Panc1 (cell line): Measurements from ENCODE around the gene GPR52. TPM values are rescaled to one million over a fixed set of nuclear protein-coding genes. Genes with fewer than 3 reads are reported as not detected.

Experiments used
- ATAC-seq: fragments of 200-7000 bp; cut with Tn5 transposase; 2 replicates; pipeline ENCODE4 v1.9.1; 2020; ENCODE audit warnings: mild to moderate bottlenecking, moderate library complexity
- BruUV-seq: library from RNA; stranded (reverse); fragments of 400-500 nt; replicated peaks from 2 replicates; lab custom pipeline; 2021; lab: Mats Ljungman, UMichigan
- CTCF ChIA-PET: fragments of 300-600 bp; sonication (Branson Sonifier 250); formaldehyde crosslinking; loops from one replicate; lab custom pipeline; 2022; ENCODE audit warnings: antibody characterized with exemption; lab: Charles Lee
- POLR2A ChIA-PET: fragments of 300-600 bp; sonication (Branson Sonifier 250); formaldehyde crosslinking; loops from one replicate; lab custom pipeline; 2022; ENCODE audit warnings: antibody characterized with exemption; lab: Charles Lee
- DNase-seq: peaks from one replicate; pipeline ENCODE4 v3.0.0-alpha.2; 2010; ENCODE audit warnings: low read depth, low spot score
- H3K27ac ChIP-seq: 2 replicates; pipeline ENCODE4 v1.5.1; 2011; ENCODE audit warnings: mild to moderate bottlenecking, low read length, inconsistent platforms
- H3K27me3 ChIP-seq: fragments of 200-500 bp; sonication (Bioruptor generic); 2 replicates; pipeline ENCODE4 v1.6.0; 2014; ENCODE audit warnings: low read length, inconsistent platforms; ENCODE audit not compliant: control insufficient read depth, insufficient read depth
- H3K36me3 ChIP-seq: fragments of 200-500 bp; sonication (Bioruptor generic); 2 replicates; pipeline ENCODE4 v1.5.1; 2014; ENCODE audit warnings: inconsistent platforms, mild to moderate bottlenecking, low read length, moderate library complexity; ENCODE audit not compliant: control insufficient read depth, insufficient read depth
- H3K4me1 ChIP-seq: 2 replicates; pipeline ENCODE4 v1.5.1; 2011; ENCODE audit warnings: inconsistent platforms, mild to moderate bottlenecking, low read length, moderate library complexity; ENCODE audit not compliant: control insufficient read depth, insufficient read depth
- H3K4me3 ChIP-seq, 2 experiments: 2 replicates each; pipeline ENCODE4 v1.5.1; 2011 to 2012; ENCODE audit warnings: low read depth in 2 of 2, low read length in 2 of 2, mild to moderate bottlenecking in 2 of 2, inconsistent platforms in 1 of 2, moderate library complexity in 1 of 2
- H3K9me3 ChIP-seq: fragments of 200-500 bp; sonication (Bioruptor generic); 2 replicates; pipeline ENCODE4 v1.5.1; 2014; ENCODE audit warnings: low read depth, mild to moderate bottlenecking, inconsistent platforms, low read length, moderate library complexity; ENCODE audit not compliant: control insufficient read depth, insufficient read depth
- POLR2AphosphoS5 ChIP-seq: IDR thresholded peaks from 2 replicates; pipeline ENCODE4 v1.6.1; 2012; ENCODE audit warnings: mild to moderate bottlenecking, low read depth, low read length, moderate library complexity
- SIN3A ChIP-seq: IDR thresholded peaks from 2 replicates; pipeline ENCODE4 v1.6.1; 2012; ENCODE audit warnings: low read depth, mild to moderate bottlenecking, low read length, moderate library complexity, borderline replicate concordance; ENCODE audit not compliant: insufficient read depth
- TCF7L2 ChIP-seq: IDR thresholded peaks from 2 replicates; pipeline ENCODE4 v1.6.1; 2011; ENCODE audit warnings: mild to moderate bottlenecking, low read depth, low read length, inconsistent platforms
- in situ Hi-C: cut with HindIII; loops from 2 replicates; pipeline ENCODE4 v1.10.0; 2016; ENCODE audit warnings: low sequenced_read_pairs, low pct_unique_long_range_greater_than_20kb
- intact Hi-C: fragments of 100-400 bp; cut with micrococcal nuclease; formaldehyde crosslinking; loops from one replicate; pipeline ENCODE4 v1.10.0; 2022; ENCODE audit not compliant: unreplicated experiment
- total RNA-seq: library from RNA; stranded (reverse); gene quantifications from one replicate; pipeline ENCODE4 v1.2.1, GENCODE V29; 2021; ENCODE audit not compliant: unreplicated experiment
- TF ChIP-seq, protein P1 (sequence below), 2 experiments: IDR thresholded peaks; 2 replicates each; pipeline ENCODE4 v1.6.1; 2011 to 2012; ENCODE audit warnings: low read depth in 2 of 2, control low read depth in 1 of 2, low read length in 1 of 2, mild to moderate bottlenecking in 1 of 2, moderate library complexity in 1 of 2; ENCODE audit not compliant: insufficient read depth in 1 of 2
- TF ChIP-seq, protein P2 (sequence below): fragments of 450-650 bp; IDR thresholded peaks from 2 replicates; pipeline ENCODE4 v1.5.1; 2017; ENCODE audit warnings: mild to moderate bottlenecking

The GPR52 gene
- total RNA-seq, 1 experiment from 2014 or later, result 0.87 TPM

DNA sequence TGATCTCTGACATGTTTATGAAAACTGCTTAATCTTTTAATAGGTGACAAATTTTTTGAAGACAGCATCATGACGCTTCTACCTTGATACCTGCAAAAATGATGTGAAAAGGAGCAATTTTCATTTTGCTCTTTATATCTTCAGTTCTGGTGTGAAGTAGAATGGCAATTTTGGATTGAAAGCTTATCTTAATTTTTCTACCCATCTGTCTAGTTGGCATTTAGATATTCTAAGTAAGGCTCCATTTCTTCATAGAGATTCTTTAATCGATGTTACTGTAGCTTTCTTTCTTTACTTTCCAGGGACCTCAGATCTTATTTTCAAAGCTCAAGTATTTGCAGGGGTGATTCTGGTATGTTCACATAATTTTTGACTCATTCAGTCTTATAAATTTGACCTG, 32.3 kb upstream of the GPR52 start:
- Histone ChIP-seq H3K9me3 (no peaks in the 10 kb centered on the region), H3K4me3 (no peak overlapping the region), H3K27ac (no peak overlapping the region), H3K36me3 (no peaks in the 10 kb centered on the region), H3K27me3 (no peaks in the 10 kb centered on the region), H3K4me1 (no peaks in the 10 kb centered on the region)
- ATAC-seq, result no peak
- no TSS peak for BruUV-seq
- in situ Hi-C loops (no loop called here), intact Hi-C loops (no loop called here)
- CTCF ChIA-PET, result no interaction called here
- no peak for TF ChIP-seq TCF7L2
- TF ChIP-seq, protein P1, sequence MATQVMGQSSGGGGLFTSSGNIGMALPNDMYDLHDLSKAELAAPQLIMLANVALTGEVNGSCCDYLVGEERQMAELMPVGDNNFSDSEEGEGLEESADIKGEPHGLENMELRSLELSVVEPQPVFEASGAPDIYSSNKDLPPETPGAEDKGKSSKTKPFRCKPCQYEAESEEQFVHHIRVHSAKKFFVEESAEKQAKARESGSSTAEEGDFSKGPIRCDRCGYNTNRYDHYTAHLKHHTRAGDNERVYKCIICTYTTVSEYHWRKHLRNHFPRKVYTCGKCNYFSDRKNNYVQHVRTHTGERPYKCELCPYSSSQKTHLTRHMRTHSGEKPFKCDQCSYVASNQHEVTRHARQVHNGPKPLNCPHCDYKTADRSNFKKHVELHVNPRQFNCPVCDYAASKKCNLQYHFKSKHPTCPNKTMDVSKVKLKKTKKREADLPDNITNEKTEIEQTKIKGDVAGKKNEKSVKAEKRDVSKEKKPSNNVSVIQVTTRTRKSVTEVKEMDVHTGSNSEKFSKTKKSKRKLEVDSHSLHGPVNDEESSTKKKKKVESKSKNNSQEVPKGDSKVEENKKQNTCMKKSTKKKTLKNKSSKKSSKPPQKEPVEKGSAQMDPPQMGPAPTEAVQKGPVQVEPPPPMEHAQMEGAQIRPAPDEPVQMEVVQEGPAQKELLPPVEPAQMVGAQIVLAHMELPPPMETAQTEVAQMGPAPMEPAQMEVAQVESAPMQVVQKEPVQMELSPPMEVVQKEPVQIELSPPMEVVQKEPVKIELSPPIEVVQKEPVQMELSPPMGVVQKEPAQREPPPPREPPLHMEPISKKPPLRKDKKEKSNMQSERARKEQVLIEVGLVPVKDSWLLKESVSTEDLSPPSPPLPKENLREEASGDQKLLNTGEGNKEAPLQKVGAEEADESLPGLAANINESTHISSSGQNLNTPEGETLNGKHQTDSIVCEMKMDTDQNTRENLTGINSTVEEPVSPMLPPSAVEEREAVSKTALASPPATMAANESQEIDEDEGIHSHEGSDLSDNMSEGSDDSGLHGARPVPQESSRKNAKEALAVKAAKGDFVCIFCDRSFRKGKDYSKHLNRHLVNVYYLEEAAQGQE (IDR thresholded peaks at IDR 0.05; ENCODE audit: insufficient read depth in 1 of 2, low read depth in 2 of 2, low read length in 1 of 2), result no peak
- no peak for TF ChIP-seq POLR2AphosphoS5
- TF ChIP-seq, protein P2, sequence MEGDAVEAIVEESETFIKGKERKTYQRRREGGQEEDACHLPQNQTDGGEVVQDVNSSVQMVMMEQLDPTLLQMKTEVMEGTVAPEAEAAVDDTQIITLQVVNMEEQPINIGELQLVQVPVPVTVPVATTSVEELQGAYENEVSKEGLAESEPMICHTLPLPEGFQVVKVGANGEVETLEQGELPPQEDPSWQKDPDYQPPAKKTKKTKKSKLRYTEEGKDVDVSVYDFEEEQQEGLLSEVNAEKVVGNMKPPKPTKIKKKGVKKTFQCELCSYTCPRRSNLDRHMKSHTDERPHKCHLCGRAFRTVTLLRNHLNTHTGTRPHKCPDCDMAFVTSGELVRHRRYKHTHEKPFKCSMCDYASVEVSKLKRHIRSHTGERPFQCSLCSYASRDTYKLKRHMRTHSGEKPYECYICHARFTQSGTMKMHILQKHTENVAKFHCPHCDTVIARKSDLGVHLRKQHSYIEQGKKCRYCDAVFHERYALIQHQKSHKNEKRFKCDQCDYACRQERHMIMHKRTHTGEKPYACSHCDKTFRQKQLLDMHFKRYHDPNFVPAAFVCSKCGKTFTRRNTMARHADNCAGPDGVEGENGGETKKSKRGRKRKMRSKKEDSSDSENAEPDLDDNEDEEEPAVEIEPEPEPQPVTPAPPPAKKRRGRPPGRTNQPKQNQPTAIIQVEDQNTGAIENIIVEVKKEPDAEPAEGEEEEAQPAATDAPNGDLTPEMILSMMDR, result no peak
- TF ChIP-seq SIN3A, result no peak
- DNase-seq, result no peak
- POLR2A ChIA-PET, result no interaction called here

DNA sequence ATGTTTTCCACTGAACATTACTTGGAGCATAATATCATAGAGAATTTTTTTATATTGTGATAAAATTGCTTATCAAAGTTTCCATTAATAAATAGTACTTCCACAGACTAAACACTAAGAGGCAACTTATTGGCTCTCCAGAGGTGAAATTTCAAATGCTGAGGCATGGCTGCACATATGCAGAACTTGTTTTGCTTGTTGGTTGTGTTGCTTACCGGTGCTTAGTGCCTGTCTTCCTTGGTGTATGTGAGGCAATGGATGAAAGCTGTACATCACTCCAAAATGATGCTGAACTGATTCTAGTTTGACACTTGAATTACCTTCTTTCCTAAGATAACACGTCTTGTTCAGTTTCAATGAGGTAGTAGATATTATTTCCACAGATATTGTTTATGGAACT, 29.8 kb upstream of the GPR52 start:
- no peaks in the 10 kb centered on the region for H3K36me3 ChIP-seq
- H3K4me3 ChIP-seq, result no peak overlapping the region
- in situ Hi-C loops (no loop called here), intact Hi-C loops (no loop called here)
- CTCF ChIA-PET, result no interaction called here
- POLR2A ChIA-PET, result no interaction called here
- no peaks in the 10 kb centered on the region for H3K9me3 ChIP-seq
- H3K27ac ChIP-seq, result no peak overlapping the region
- BruUV-seq, result no TSS peak
- H3K27me3 ChIP-seq, result no peaks in the 10 kb centered on the region
- ATAC-seq, result no peak
- H3K4me1 ChIP-seq, result no peaks in the 10 kb centered on the region
- DNase-seq, result no peak
- TF ChIP-seq, protein P2, result no peak
- TF ChIP-seq, protein P1 (IDR thresholded peaks at IDR 0.05; ENCODE audit: insufficient read depth in 1 of 2, low read depth in 2 of 2, low read length in 1 of 2), result no peak
